Karpas-422 (cell line): Measurements from ENCODE around the gene CRYBG2. TPM values are rescaled to one million over a fixed set of nuclear protein-coding genes. Genes with fewer than 3 reads are reported as not detected.
"Not testable (repeated sequence)": the region's sequence is repeated elsewhere in the genome, so short reads cannot be mapped to it uniquely, and the experiment has no call there.

Experiments
- DNase-seq: peaks from one replicate; pipeline ENCODE4 v3.0.0-alpha.2; 2015
- H2AFZ ChIP-seq: fragments of 200-600 bp; sonication (generic); 2 replicates; pipeline ENCODE4 v1.6.1; 2014; ENCODE audit warnings: antibody characterized with exemption, low read length, mixed read lengths
- H3K27ac ChIP-seq: fragments of 200-600 bp; sonication (generic); 2 replicates; pipeline ENCODE4 v1.5.1; 2014; ENCODE audit warnings: mild to moderate bottlenecking, low read length, moderate library complexity
- H3K27me3 ChIP-seq: fragments of 200-600 bp; sonication (generic); 2 replicates; pipeline ENCODE4 v1.6.1; 2014; ENCODE audit warnings: low read length, mixed read lengths
- H3K36me3 ChIP-seq: fragments of 200-600 bp; sonication (generic); 2 replicates; pipeline ENCODE4 v1.6.1; 2014; ENCODE audit warnings: low read length, mixed read lengths; ENCODE audit not compliant: insufficient read depth
- H3K4me1 ChIP-seq: fragments of 200-600 bp; sonication (generic); 2 replicates; pipeline ENCODE4 v1.6.1; 2014; ENCODE audit warnings: mild to moderate bottlenecking, low read length, mixed read lengths
- H3K4me2 ChIP-seq: fragments of 200-600 bp; sonication (generic); 2 replicates; pipeline ENCODE4 v1.6.1; 2014; ENCODE audit warnings: low read length, low read depth, mild to moderate bottlenecking; ENCODE audit not compliant: poor library complexity, severe bottlenecking
- H3K4me3 ChIP-seq: fragments of 200-600 bp; sonication (generic); 2 replicates; pipeline ENCODE4 v1.5.1; 2014; ENCODE audit warnings: mild to moderate bottlenecking, antibody characterized with exemption, low read length, mixed read lengths
- H3K79me2 ChIP-seq: fragments of 200-600 bp; sonication (generic); 2 replicates; pipeline ENCODE4 v1.6.1; 2014; ENCODE audit warnings: mild to moderate bottlenecking, low read length, mixed read lengths
- H3K9ac ChIP-seq: fragments of 200-600 bp; sonication (generic); 2 replicates; pipeline ENCODE4 v1.6.0; 2014; ENCODE audit warnings: low read length
- H3K9me2 ChIP-seq: fragments of 200-600 bp; sonication (generic), shearing (Covaris generic); replicated peaks from 2 replicates; pipeline ENCODE4 v1.6.0; 2014; ENCODE audit warnings: mild to moderate bottlenecking, low read length, moderate library complexity; ENCODE audit not compliant: insufficient read depth
- H3K9me3 ChIP-seq: fragments of 300-700, 200-600 bp; sonication (generic); 2 replicates; pipeline ENCODE4 v1.6.1; 2014; ENCODE audit warnings: low read length, mixed read lengths
- H4K20me1 ChIP-seq: fragments of 200-600 bp; sonication (generic); 2 replicates; pipeline ENCODE4 v1.6.1; 2014; ENCODE audit warnings: mild to moderate bottlenecking, antibody characterized with exemption, low read length, low read depth; ENCODE audit not compliant: insufficient read depth
- total RNA-seq: library from RNA; depleted of rRNA; stranded (reverse); fragments of >200 nt; shearing (Covaris generic); gene quantifications from 2 replicates; pipeline ENCODE4 v1.2.3, GENCODE V29; 2014; ENCODE audit warnings: low replicate concordance

Gene CRYBG2
- total RNA-seq, 1 experiment from 2014 or later, result not detected

DNA sequence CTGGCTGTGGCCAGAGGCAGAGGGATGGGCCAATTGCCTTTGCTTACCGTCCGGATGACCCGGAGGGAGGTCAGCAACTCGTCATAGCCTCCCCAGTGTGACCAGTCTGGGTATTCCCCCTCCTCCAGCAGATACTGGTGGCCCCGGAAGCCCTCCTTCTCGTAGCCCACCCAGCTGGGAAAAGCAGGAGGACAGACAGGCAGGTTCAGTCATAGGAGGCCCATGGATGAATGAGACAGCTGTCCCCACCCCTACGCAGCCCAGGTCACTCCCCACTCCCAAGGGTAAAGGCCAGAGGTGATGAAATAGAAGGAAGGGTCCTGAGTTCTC lies 16.8 kb downstream of the CRYBG2 start:
- Histone ChIP-seq H3K9ac (no peak overlapping the region), H3K27me3 (no peaks in the 10 kb centered on the region), H3K4me1 (peaks cover 18% of the 10 kb centered on the region), H3K79me2 (no peaks in the 10 kb centered on the region), H2AFZ (no peak overlapping the region), H3K9me2 (no peaks in the 10 kb centered on the region), H3K9me3 (no peaks in the 10 kb centered on the region), H3K27ac (no peak overlapping the region), H3K4me2 (peak overlapping the region; percentile 97), H4K20me1 (no peaks in the 10 kb centered on the region), H3K4me3 (no peak overlapping the region), H3K36me3 (no peaks in the 10 kb centered on the region)
- DNase-seq, result no peak

DNA sequence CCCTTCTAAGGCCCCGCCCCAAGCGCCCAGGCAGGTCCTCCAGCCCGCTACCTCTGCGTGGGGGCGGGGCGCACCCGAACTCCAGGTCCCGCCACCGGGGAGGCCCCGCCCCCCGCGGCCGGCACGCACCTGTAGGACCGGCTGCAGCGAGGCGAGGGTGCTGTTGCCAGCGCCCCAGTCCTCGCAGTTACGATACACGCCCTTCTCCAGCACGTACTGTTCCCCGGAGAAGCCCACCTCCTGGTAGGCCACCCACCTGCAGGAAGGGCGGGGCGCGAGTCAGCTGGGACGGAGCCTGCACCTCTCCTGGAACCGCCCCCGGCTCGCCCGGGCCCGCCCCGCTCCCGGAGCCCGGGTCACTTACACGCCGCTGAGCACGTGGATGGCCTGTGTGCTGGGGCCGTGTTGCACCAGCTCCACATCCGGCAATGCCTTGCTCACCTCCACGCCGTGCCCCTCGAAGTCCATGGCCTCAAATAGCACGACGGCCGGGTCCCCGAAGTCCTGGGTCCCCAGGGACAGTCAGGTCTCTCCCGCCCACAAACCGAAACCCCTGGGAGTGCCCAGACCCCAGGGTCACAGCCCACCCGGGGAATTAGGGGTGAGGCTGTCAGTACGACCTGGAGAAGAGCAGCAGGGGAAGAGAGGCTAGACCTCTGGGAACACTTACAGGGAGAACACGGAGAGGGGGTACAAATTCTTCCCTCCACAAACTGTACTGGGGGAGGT lies 17.3 kb downstream of the CRYBG2 start:
- no peaks in the 10 kb centered on the region for H4K20me1 ChIP-seq
- no peak overlapping the region for H3K27ac ChIP-seq
- no peaks in the 10 kb centered on the region for H3K36me3 ChIP-seq
- peaks cover 18% of the 10 kb centered on the region for H3K4me1 ChIP-seq
- peak overlapping the region; percentile 97 for H3K4me2 ChIP-seq
- peak overlapping the region; percentile 67 for H3K9ac ChIP-seq
- peak overlapping the region; percentile 74 for H3K4me3 ChIP-seq
- H3K9me3 ChIP-seq, result no peaks in the 10 kb centered on the region
- peak; percentile 91 for DNase-seq
- H3K27me3 ChIP-seq, result no peaks in the 10 kb centered on the region
- H3K9me2 ChIP-seq, result no peaks in the 10 kb centered on the region
- H3K79me2 ChIP-seq, result no peaks in the 10 kb centered on the region
- H2AFZ ChIP-seq, result peak overlapping the region; percentile 85

DNA sequence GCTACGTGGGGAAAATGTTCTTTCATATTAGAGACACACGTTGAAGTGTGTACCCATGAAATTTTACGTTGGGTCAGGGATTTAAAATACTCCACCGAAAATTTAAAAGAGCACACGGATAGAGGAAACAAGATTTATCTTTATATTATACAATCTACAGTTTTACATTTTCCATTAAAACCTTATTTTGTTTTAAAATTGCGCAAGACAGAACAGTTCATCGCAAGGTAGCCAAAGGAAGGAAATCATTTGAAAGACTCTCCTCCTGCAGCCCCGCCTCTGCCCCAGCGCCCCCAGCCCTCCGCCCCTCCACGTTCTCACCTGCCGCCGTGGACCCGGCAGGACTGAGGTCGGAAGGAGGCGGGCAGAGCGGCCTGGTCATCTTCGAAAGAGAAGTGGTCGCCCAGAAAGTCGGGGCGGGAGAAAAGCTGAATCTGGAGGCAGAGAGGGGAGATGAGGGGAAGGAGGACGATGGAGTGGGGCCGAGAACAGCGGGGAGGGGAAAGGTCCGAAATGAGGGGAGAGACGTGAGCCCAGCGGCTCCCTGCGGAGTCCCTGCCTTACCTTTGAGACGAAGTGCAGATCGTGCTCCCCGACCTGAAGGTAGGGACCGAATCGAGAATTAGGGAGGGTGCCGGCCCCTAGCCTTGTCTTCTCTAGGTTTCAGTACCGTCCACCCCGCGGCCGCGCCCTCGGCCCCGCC lies 18.0 kb downstream of the CRYBG2 start:
- Histone ChIP-seq H3K4me2 (peak overlapping the region; percentile 97), H3K9me3 (no peaks in the 10 kb centered on the region), H3K4me1 (peaks cover 18% of the 10 kb centered on the region), H3K27me3 (no peaks in the 10 kb centered on the region), H3K4me3 (peak overlapping the region; percentile 74), H3K27ac (no peak overlapping the region), H3K9ac (peak overlapping the region; percentile 67), H3K79me2 (no peaks in the 10 kb centered on the region), H2AFZ (peak overlapping the region; percentile 85), H3K36me3 (no peaks in the 10 kb centered on the region), H3K9me2 (no peaks in the 10 kb centered on the region), H4K20me1 (no peaks in the 10 kb centered on the region)
- DNase-seq, result no peak

DNA sequence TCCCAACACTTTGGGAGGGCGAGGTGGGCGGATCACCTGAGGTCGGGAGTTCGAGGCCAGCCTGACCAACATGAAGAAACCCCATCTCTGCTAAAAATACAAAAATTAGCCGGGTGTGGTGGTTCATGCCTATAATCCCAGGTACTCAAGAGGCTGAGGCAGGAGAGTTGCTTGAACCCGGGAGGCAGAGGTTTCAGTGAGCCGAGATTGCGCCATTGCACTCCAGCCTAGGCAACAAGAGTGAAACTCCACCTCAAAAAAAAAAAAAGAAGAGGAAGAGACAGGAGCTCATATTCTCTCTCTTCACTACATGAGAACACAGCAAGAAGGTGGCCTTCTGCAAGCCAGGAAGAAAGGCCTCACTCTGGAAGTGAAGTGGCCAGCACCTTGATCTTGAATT lies 20.6 kb downstream of the CRYBG2 start:
- peaks cover 18% of the 10 kb centered on the region for H3K4me1 ChIP-seq
- DNase-seq, H3K4me3 ChIP-seq, H3K27ac ChIP-seq, H3K9ac ChIP-seq, H3K9me3 ChIP-seq, H3K4me2 ChIP-seq, H3K27me3 ChIP-seq, H2AFZ ChIP-seq, H3K9me2 ChIP-seq, H4K20me1 ChIP-seq, H3K36me3 ChIP-seq, H3K79me2 ChIP-seq: not testable (repeated sequence)

DNA sequence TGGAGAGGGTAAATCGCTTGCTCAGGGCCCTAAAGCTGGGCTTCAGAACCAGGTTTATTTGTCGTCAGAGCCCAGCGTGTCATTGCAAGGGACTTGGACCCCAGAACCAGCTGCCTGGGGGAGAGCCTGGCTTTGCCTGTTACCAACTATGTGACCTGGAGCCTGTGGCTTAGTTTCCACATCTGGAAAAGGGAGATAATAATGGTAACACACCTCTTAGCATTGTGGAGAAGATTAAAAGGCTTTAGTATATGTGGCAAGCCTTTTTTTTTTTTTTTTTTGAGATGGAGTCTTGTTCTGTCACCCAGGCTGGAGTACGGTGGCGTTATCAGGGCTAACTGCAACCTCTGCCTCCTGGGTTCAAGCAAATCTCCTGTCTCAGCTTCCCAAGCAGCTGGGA lies 23.7 kb downstream of the CRYBG2 start:
- Histone ChIP-seq H3K9ac (no peak overlapping the region), H3K36me3 (no peaks in the 10 kb centered on the region), H3K27me3 (no peaks in the 10 kb centered on the region), H3K9me3 (no peaks in the 10 kb centered on the region), H3K79me2 (no peaks in the 10 kb centered on the region), H3K4me1 (no peaks in the 10 kb centered on the region; the same call in 1 of the 2 replicates), H4K20me1 (no peaks in the 10 kb centered on the region), H2AFZ (no peak overlapping the region), H3K4me2 (no peak overlapping the region), H3K9me2 (no peaks in the 10 kb centered on the region), H3K4me3 (no peak overlapping the region), H3K27ac (no peak overlapping the region)
- DNase-seq, result no peak

DNA sequence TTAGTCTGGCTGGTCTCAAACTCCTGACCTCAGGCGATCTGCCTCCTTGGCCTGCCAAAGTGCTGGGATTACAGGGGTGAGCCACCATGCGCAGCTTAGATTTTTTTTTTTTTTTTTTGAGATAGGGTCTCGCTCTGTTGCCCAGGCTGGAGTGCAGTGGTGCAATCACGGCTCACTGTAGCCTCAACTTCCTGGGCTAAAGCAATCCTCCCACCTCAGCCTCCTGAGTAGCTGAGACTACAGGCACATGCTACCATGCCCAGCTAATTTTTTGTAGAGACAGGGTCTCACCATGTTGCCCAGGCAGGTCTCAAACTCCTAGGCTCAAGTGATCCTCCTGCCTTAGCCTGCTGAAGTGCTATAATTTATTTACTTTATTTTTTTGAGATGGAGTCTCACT lies 24.6 kb downstream of the CRYBG2 start:
- H4K20me1 ChIP-seq, H3K4me3 ChIP-seq, H3K27me3 ChIP-seq, H3K9ac ChIP-seq, DNase-seq, H3K9me2 ChIP-seq, H2AFZ ChIP-seq, H3K4me2 ChIP-seq, H3K79me2 ChIP-seq, H3K27ac ChIP-seq, H3K4me1 ChIP-seq, H3K9me3 ChIP-seq, H3K36me3 ChIP-seq: not testable (repeated sequence)

DNA sequence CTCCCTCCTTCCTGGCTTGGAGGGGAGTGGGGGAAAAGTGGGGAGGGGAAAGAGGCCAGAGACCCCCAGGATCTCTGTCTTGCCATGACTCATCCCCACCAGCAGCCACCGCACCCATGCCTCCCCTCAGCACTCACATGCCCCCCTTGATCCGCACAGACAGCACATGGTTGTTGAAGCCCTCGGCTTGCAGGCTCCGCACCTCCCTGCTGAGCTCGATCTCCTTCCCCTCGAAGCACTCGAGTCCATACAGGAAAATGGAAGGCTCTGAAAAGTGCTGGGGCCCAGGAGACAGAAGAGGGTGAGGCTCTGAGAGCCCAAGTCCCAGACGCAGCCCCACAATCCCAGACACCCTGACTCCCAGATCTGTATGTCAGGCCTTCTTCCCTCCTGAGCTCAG lies 25.3 kb downstream of the CRYBG2 start:
- no peak overlapping the region for H3K9ac ChIP-seq
- no peak for DNase-seq
- H3K27ac ChIP-seq, result no peak overlapping the region
- H3K4me1 ChIP-seq, result no peaks in the 10 kb centered on the region
- no peaks in the 10 kb centered on the region for H3K36me3 ChIP-seq
- H3K4me2 ChIP-seq, result no peak overlapping the region
- no peaks in the 10 kb centered on the region for H3K9me3 ChIP-seq
- H3K4me3 ChIP-seq, result no peak overlapping the region
- H2AFZ ChIP-seq, result no peak overlapping the region
- H3K79me2 ChIP-seq, result no peaks in the 10 kb centered on the region
- H4K20me1 ChIP-seq, result no peaks in the 10 kb centered on the region
- H3K27me3 ChIP-seq, result no peaks in the 10 kb centered on the region
- no peaks in the 10 kb centered on the region for H3K9me2 ChIP-seq

DNA sequence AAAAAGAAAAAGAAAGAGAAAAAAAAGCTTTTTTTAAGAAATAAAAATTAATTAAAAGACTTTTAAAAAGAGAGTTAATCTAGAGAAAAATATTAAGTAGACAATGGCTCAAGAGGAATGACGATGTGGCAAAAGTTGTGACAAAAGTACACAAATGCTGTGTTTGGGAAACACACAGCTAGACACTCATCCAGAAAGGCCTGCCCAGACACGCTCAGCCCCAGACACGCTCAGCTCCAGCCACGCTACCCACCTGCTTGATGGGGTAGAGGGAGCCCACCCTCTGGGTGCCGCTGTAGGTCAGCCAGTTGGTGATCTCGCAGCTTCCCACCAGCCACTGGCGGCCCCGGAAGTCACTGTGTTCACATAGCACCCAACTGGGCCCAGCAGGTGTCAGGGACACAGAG lies 26.0 kb downstream of the CRYBG2 start:
- Histone ChIP-seq H3K9ac (no peak overlapping the region), H3K9me3 (no peaks in the 10 kb centered on the region), H3K4me2 (no peak overlapping the region), H2AFZ (no peak overlapping the region), H3K9me2 (no peaks in the 10 kb centered on the region), H3K4me1 (no peaks in the 10 kb centered on the region), H4K20me1 (no peaks in the 10 kb centered on the region), H3K27me3 (no peaks in the 10 kb centered on the region), H3K27ac (no peak overlapping the region), H3K79me2 (no peaks in the 10 kb centered on the region), H3K4me3 (no peak overlapping the region), H3K36me3 (no peaks in the 10 kb centered on the region; the same call in 1 of the 2 replicates)
- DNase-seq, result peak; percentile 79
